Measurements from ENCODE around the gene PHLPP2. TPM values are rescaled to one million over a fixed set of nuclear protein-coding genes. Genes with fewer than 3 reads are reported as not detected.

The PHLPP2 gene
- total and polyA plus RNA-seq, 12 donors: 2.8 to 11.3 (median 7.7) TPM

GRCh38 chr16:71708696-71709095 lies 15.8 kb downstream of the PHLPP2 start:
- DNase-seq: no peak
- Histone ChIP-seq H3K4me3 (no peak overlapping the region), H3K4me1 (replicated peaks in 1 of 2) (peaks cover 5 to 19% of the 10 kb centered on the region in 2 donors), H3K36me3 (replicated peaks in 1 of 2) (no peaks in the 10 kb centered on the region), H3K27me3 (no peaks in the 10 kb centered on the region), H3K27ac (no peak overlapping the region), H3K9me3 (replicated peaks in 1 of 3) (no peaks in the 10 kb centered on the region)
- WGBS, 4 donors: 93 to 100% (median 98%) methylated on average over 2 of the region's 2 CpGs
- TF ChIP-seq POLR2A (IDR thresholded peaks at IDR 0.05) (no peak), CTCF (IDR thresholded peaks at IDR 0.05) (no peak)
- intact Hi-C loops (cut with DNase I): no loop called here

- Histone ChIP-seq H3K4me1 (replicated peaks in 1 of 2) (peaks cover 5 to 19% of the 10 kb centered on the region in 2 donors), H3K9me3 (replicated peaks in 1 of 3) (no peaks in the 10 kb centered on the region), H3K36me3 (replicated peaks in 1 of 2) (no peaks in the 10 kb centered on the region), H3K4me3 (no peak overlapping the region), H3K27ac (no peak overlapping the region), H3K27me3 (no peaks in the 10 kb centered on the region)
- no peak for DNase-seq
- 90 to 100% (median 95%) methylated on average over 5 to 7 of the region's 7 CpGs for WGBS, 4 donors
- intact Hi-C loops (cut with DNase I): no loop called here
- TF ChIP-seq POLR2A (IDR thresholded peaks at IDR 0.05) (no peak), CTCF (IDR thresholded peaks at IDR 0.05) (no peak)
Measured at GRCh38 chr16:71707199-71707598, 17.3 kb downstream of the PHLPP2 start.

GRCh38 chr16:71706046-71706445 lies 18.5 kb downstream of the PHLPP2 start:
- H3K4me1 ChIP-seq (replicated peaks in 1 of 2): peaks cover 5 to 10% of the 10 kb centered on the region in 2 donors
- no peaks in the 10 kb centered on the region for H3K9me3 ChIP-seq (replicated peaks in 1 of 3)
- 93 to 99% (median 96%) methylated on average over 2 of the region's 2 CpGs for WGBS, 4 donors
- DNase-seq: no peak
- intact Hi-C loops (cut with DNase I): no loop called here
- H3K27ac ChIP-seq: no peak overlapping the region
- no peaks in the 10 kb centered on the region for H3K36me3 ChIP-seq (replicated peaks in 1 of 2)
- no peak overlapping the region for H3K4me3 ChIP-seq
- TF ChIP-seq CTCF (IDR thresholded peaks at IDR 0.05): no peak
- TF ChIP-seq POLR2A (IDR thresholded peaks at IDR 0.05): no peak
- no peaks in the 10 kb centered on the region for H3K27me3 ChIP-seq

GRCh38 chr16:71703333-71703732 lies 21.2 kb downstream of the PHLPP2 start:
- Histone ChIP-seq H3K27me3 (no peaks in the 10 kb centered on the region), H3K27ac (no peak overlapping the region), H3K4me3 (no peak overlapping the region), H3K9me3 (replicated peaks in 1 of 3) (no peaks in the 10 kb centered on the region), H3K36me3 (replicated peaks in 1 of 2) (no peaks in the 10 kb centered on the region), H3K4me1 (replicated peaks in 1 of 2) (no peaks in the 10 kb centered on the region)
- TF ChIP-seq POLR2A (IDR thresholded peaks at IDR 0.05) (no peak), CTCF (IDR thresholded peaks at IDR 0.05) (no peak)
- WGBS, 4 donors: 84 to 95% (median 87%) methylated on average over 1 of the region's 1 CpG
- intact Hi-C loops (cut with DNase I): no loop called here
- DNase-seq: no peak
